ENCODE data around the gene SPATA6.

Gene SPATA6

GRCh38 chr1:48248356-48248755, 223.6 kb downstream of the SPATA6 start:
- no peak for DNase-seq

GRCh38 chr1:48246727-48247126, 225.3 kb downstream of the SPATA6 start:
- DNase-seq, result no peak

All from CD4-positive, alpha-beta T cell treated with Interleukin-4 for 4 hours (primary cell).